Lower lobe of right lung (tissue), 2 donors: ENCODE data around the gene MBNL3. TPM values are rescaled to one million over a fixed set of nuclear protein-coding genes. Genes with fewer than 3 reads are reported as not detected.
A peak's percentile ranks its signal among the peaks of the same experiment; 100 is the strongest.

ENCODE experiments used
- ATAC-seq, 2 donors: fragments of 200-7000 bp; cut with Tn5 transposase; one replicate each; pipeline ENCODE4 v1.9.1; 2020 to 2022; ENCODE audit warnings: mild to moderate bottlenecking in 2 of 2, moderate library complexity in 2 of 2
- DNase-seq: peaks from one replicate; pipeline ENCODE4 v3.0.0-alpha.2; 2020
- H3K27ac ChIP-seq: fragments of 200-600 bp; one replicate; pipeline ENCODE4 v1.8.0; 2022
- H3K27me3 ChIP-seq: fragments of 200-600 bp; one replicate; pipeline ENCODE4 v1.8.0; 2022; ENCODE audit warnings: low read depth
- H3K36me3 ChIP-seq: fragments of 200-600 bp; one replicate; pipeline ENCODE4 v1.8.0; 2022; ENCODE audit warnings: mild to moderate bottlenecking
- H3K4me1 ChIP-seq: fragments of 200-600 bp; one replicate; pipeline ENCODE4 v1.8.0; 2022
- H3K4me3 ChIP-seq: fragments of 200-600 bp; one replicate; pipeline ENCODE4 v1.8.0; 2022; ENCODE audit warnings: mild to moderate bottlenecking
- H3K9me3 ChIP-seq: fragments of 200-600 bp; one replicate; pipeline ENCODE4 v1.8.0; 2022
- CTCF ChIP-seq: fragments of 200-600 bp; IDR thresholded peaks from one replicate; pipeline ENCODE4 v1.8.0; 2022; ENCODE audit warnings: antibody characterized with exemption, mild to moderate bottlenecking
- intact Hi-C: fragments of 100-400 bp; cut with DNase I; formaldehyde crosslinking; loops from one replicate; pipeline ENCODE4 v1.11.0; 2022
- total RNA-seq: library from RNA; stranded (reverse); fragmentation: NEBNext Ultra II Directional; extraction: Animal tissue kit (Norgen Biotek cat#: 25700); gene quantifications from one replicate; pipeline ENCODE4 v1.2.1, GENCODE V29; 2021
- donor health status: DM: no; HTN: yes; CAD: no; lungs with severe emphysema.

MBNL3 gene
- total RNA-seq, 1 donor from 2014 or later: 24.3 TPM

GRCh38 chrX:132486599-132487178, 2.1 kb downstream of the MBNL3 start:
- no peak for TF ChIP-seq CTCF
- Histone ChIP-seq H3K27ac (no peak overlapping the region), H3K36me3 (no peaks in the 10 kb centered on the region), H3K9me3 (no peaks in the 10 kb centered on the region), H3K4me3 (no peak overlapping the region), H3K4me1 (peaks cover 25% of the 10 kb centered on the region), H3K27me3 (no peaks in the 10 kb centered on the region)
- intact Hi-C loops: no loop called here
- no peak for DNase-seq
- no peak for ATAC-seq

- Histone ChIP-seq H3K36me3 (no peaks in the 10 kb centered on the region), H3K4me3 (no peak overlapping the region), H3K4me1 (peaks cover 30% of the 10 kb centered on the region), H3K9me3 (no peaks in the 10 kb centered on the region), H3K27ac (no peak overlapping the region), H3K27me3 (no peaks in the 10 kb centered on the region)
- DNase-seq (no peak), ATAC-seq (no peak)
- no peak for TF ChIP-seq CTCF
- intact Hi-C loops: no loop called here
Measured at GRCh38 chrX:132483951-132484350, 4.9 kb downstream of the MBNL3 start.

- intact Hi-C loops: no loop called here
Measured at GRCh38 chrX:132483488-132483887, 5.3 kb downstream of the MBNL3 start.

GRCh38 chrX:132482632-132483031, 6.2 kb downstream of the MBNL3 start:
- H3K36me3 ChIP-seq: no peaks in the 10 kb centered on the region
- intact Hi-C loops: no loop called here
- TF ChIP-seq CTCF: no peak
- H3K4me3 ChIP-seq: no peak overlapping the region
- H3K27me3 ChIP-seq: no peaks in the 10 kb centered on the region
- no peak overlapping the region for H3K27ac ChIP-seq
- ATAC-seq: no peak
- DNase-seq: no peak
- H3K4me1 ChIP-seq: peaks cover 30% of the 10 kb centered on the region
- no peaks in the 10 kb centered on the region for H3K9me3 ChIP-seq

More at GRCh38 chrX:132483488-132483887, 5.3 kb downstream of the MBNL3 start:
- no peak for TF ChIP-seq CTCF
- Histone ChIP-seq H3K27ac (no peak overlapping the region), H3K9me3 (no peaks in the 10 kb centered on the region), H3K36me3 (no peaks in the 10 kb centered on the region), H3K4me3 (no peak overlapping the region), H3K27me3 (no peaks in the 10 kb centered on the region), H3K4me1 (peaks cover 30% of the 10 kb centered on the region)
- ATAC-seq: no peak
- DNase-seq: no peak

- no peaks in the 10 kb centered on the region for H3K9me3 ChIP-seq
- no peak for TF ChIP-seq CTCF
- no peaks in the 10 kb centered on the region for H3K36me3 ChIP-seq
- DNase-seq (no peak), ATAC-seq (no peak)
- no peak overlapping the region for H3K4me3 ChIP-seq
- intact Hi-C loops: no loop called here
- H3K27ac ChIP-seq: peak overlapping the region; percentile 81
- H3K4me1 ChIP-seq: peaks cover 21% of the 10 kb centered on the region
- no peaks in the 10 kb centered on the region for H3K27me3 ChIP-seq
Measured at GRCh38 chrX:132481449-132481848, 7.4 kb downstream of the MBNL3 start.
